RWPE1 (cell line): Measurements from ENCODE around the gene PRR35.

Experiments used
- CTCF ChIA-PET: fragments of 350-600 bp; sonication (Branson Sonifier 250); formaldehyde crosslinking; extraction: SDS; loops from one replicate; lab custom pipeline; 2021; lab: Yijun Ruan, JAX
- POLR2A ChIA-PET: fragments of 400-600 bp; formaldehyde crosslinking; extraction: SDS; loops from one replicate; lab custom pipeline; 2020; ENCODE audit warnings: antibody characterized with exemption; ENCODE audit not compliant: low non-redundant PET; lab: Yijun Ruan, JAX
- DNase-seq: peaks from one replicate; pipeline ENCODE4 v3.0.0; 2012; ENCODE audit warnings: low spot score
- H3K27ac ChIP-seq: fragments of 450-650 bp; 2 replicates; pipeline ENCODE4 v1.5.1; 2017
- CTCF ChIP-seq: fragments of 450-650 bp; conservative IDR thresholded peaks from 2 replicates; pipeline ENCODE4 v1.5.1; 2017; ENCODE audit warnings: low read depth, mild to moderate bottlenecking

Gene PRR35

GRCh38 chr16:558298-559020 is 1.7 kb upstream of the PRR35 start:
- TF ChIP-seq CTCF: no peak
- ChIA-PET CTCF (interaction anchor here (1.0 kb wide), 1 partner anchor 24 kb away, joined by 4 read pairs; no protein-coding TSS in a partner anchor), POLR2A (no interaction called here)
- no peak for DNase-seq
- H3K27ac ChIP-seq: no peak overlapping the region

GRCh38 chr16:559021-559380 is 1.2 kb upstream of the PRR35 start:
- no peak for TF ChIP-seq CTCF
- ChIA-PET POLR2A (no interaction called here), CTCF (interaction anchor here (1.0 kb wide), 1 partner anchor 24 kb away, joined by 4 read pairs; no protein-coding TSS in a partner anchor)
- DNase-seq: no peak
- no peak overlapping the region for H3K27ac ChIP-seq

- DNase-seq: no peak
- no peak overlapping the region for H3K27ac ChIP-seq
- TF ChIP-seq CTCF: no peak
- ChIA-PET CTCF (interaction anchor here (1.0 kb wide), 1 partner anchor 23 kb away, joined by 4 read pairs; no protein-coding TSS in a partner anchor), POLR2A (no interaction called here)
Measured at GRCh38 chr16:559411-560203, 587 bp upstream of the PRR35 start.

- no peak for TF ChIP-seq CTCF
- DNase-seq: no peak
- POLR2A ChIA-PET: no interaction called here
- CTCF ChIA-PET: interaction anchor here (0.9 kb wide), 1 partner anchor 87 kb away, joined by 3 read pairs; no protein-coding TSS in a partner anchor
- H3K27ac ChIP-seq: no peak overlapping the region
Measured at GRCh38 chr16:560701-561412, 663 bp downstream of the PRR35 start.

- no peak overlapping the region for H3K27ac ChIP-seq
- no peak for TF ChIP-seq CTCF
- DNase-seq: no peak
- POLR2A ChIA-PET: no interaction called here
- CTCF ChIA-PET: interaction anchor here (0.9 kb wide), 1 partner anchor 86 kb away, joined by 3 read pairs; no protein-coding TSS in a partner anchor
Measured at GRCh38 chr16:561413-561794, 1.2 kb downstream of the PRR35 start.
